Endothelial cell of umbilical vein (primary cell): ENCODE data around the gene RASA2. TPM values are rescaled to one million over a fixed set of nuclear protein-coding genes. Genes with fewer than 3 reads are reported as not detected.

Source experiments
- BruUV-seq: library from RNA; stranded (reverse); fragments of 400-500 nt; replicated peaks from 2 replicates; lab custom pipeline; 2021; lab: Mats Ljungman, UMichigan
- CTCF ChIA-PET: fragments of 300-600, 350-600 bp; sonication (Branson Sonifier 250); formaldehyde crosslinking; loops from one replicate; lab custom pipeline; 2021; ENCODE audit warnings: antibody characterized with exemption, inconsistent platforms; lab: Charles Lee
- POLR2A ChIA-PET: fragments of 300-600, 350-600 bp; sonication (Branson Sonifier 250); formaldehyde crosslinking; loops from one replicate; lab custom pipeline; 2021; ENCODE audit warnings: antibody characterized with exemption, inconsistent platforms; lab: Charles Lee
- DNase-seq: peaks from one replicate; pipeline ENCODE4 v3.0.0-alpha.2; 2011; ENCODE audit warnings: low read depth, low spot score
- FAIRE-seq: peaks from 2 replicates; lab custom pipeline; 2011; peaks lifted over from hg19 to GRCh38; lab: Jason Lieb, UNC
- H2AFZ ChIP-seq: 2 replicates; pipeline ENCODE4 v1.6.0; 2012; ENCODE audit warnings: low read depth, low read length, control low read depth, inconsistent platforms
- H3K27ac ChIP-seq: 2 replicates; pipeline ENCODE4 v1.5.1; 2011; ENCODE audit warnings: low read depth, mild to moderate bottlenecking, control low read depth, low read length, moderate library complexity; ENCODE audit not compliant: insufficient read depth
- H3K27me3 ChIP-seq, 2 experiments: 2 replicates each; pipeline versions ENCODE4 v1.6.0 to v1.6.1; 2011; ENCODE audit warnings: low read length in 2 of 2, mixed read lengths in 1 of 2; ENCODE audit not compliant: control insufficient read depth in 2 of 2, insufficient read depth in 2 of 2
- H3K36me3 ChIP-seq, 2 experiments: 2 replicates in 1 of 2; 3 replicates in 1 of 2; pipeline ENCODE4 v1.5.1; 2011; ENCODE audit warnings: low read length in 2 of 2, mild to moderate bottlenecking in 1 of 2, moderate library complexity in 1 of 2; ENCODE audit not compliant: control insufficient read depth in 2 of 2, insufficient read depth in 2 of 2; ENCODE audit errors: extremely low read depth in 1 of 2
- H3K4me1 ChIP-seq: 3 replicates; pipeline ENCODE4 v1.5.1; 2011; ENCODE audit warnings: mild to moderate bottlenecking, low read length; ENCODE audit not compliant: control insufficient read depth, insufficient read depth; ENCODE audit errors: extremely low read depth
- H3K4me2 ChIP-seq: 2 replicates; pipeline ENCODE4 v1.6.1; 2011; ENCODE audit warnings: low read length, control low read depth, mixed read lengths; ENCODE audit not compliant: insufficient read depth
- H3K4me3 ChIP-seq, 3 experiments: fragments of 200-600 bp in 1 of 3; sonication (generic), shearing (Covaris generic) in 1 of 3; replicated peaks in 1 of 3; 2 replicates each; pipeline ENCODE4 v1.5.1; 2011 to 2016; ENCODE audit warnings: control low read depth in 3 of 3, low read length in 3 of 3, mild to moderate bottlenecking in 2 of 3, inconsistent platforms in 1 of 3, low read depth in 1 of 3, moderate library complexity in 1 of 3; ENCODE audit not compliant: insufficient read depth in 1 of 3
- H3K79me2 ChIP-seq: 2 replicates; pipeline ENCODE4 v1.6.0; 2012; ENCODE audit warnings: low read length, inconsistent platforms; ENCODE audit not compliant: control insufficient read depth, insufficient read depth
- H3K9ac ChIP-seq: replicated peaks from 2 replicates; pipeline ENCODE3; 2011; ENCODE audit warnings: low read length, control low read depth; ENCODE audit not compliant: insufficient read depth; ENCODE audit errors: extremely low read depth
- H3K9me1 ChIP-seq: replicated peaks from 3 replicates; pipeline ENCODE4 v1.6.0; 2011; ENCODE audit warnings: mild to moderate bottlenecking, low read length; ENCODE audit not compliant: control insufficient read depth, insufficient read depth; ENCODE audit errors: extremely low read depth
- H3K9me3 ChIP-seq: replicated peaks from 2 replicates; pipeline ENCODE4 v1.5.1; 2012; ENCODE audit warnings: low read length, inconsistent platforms; ENCODE audit not compliant: control insufficient read depth, insufficient read depth
- H4K20me1 ChIP-seq: replicated peaks from 2 replicates; pipeline ENCODE3; 2011; ENCODE audit warnings: mild to moderate bottlenecking, low read length; ENCODE audit not compliant: control insufficient read depth, insufficient read depth; ENCODE audit errors: extremely low read depth
- EZH2 ChIP-seq: IDR thresholded peaks from 2 replicates; pipeline ENCODE4 v1.6.1; 2012; ENCODE audit warnings: borderline replicate concordance, low read depth, mild to moderate bottlenecking, moderate library complexity, low read length, inconsistent platforms; ENCODE audit not compliant: severe bottlenecking
- FOS ChIP-seq: IDR thresholded peaks from 2 replicates; pipeline ENCODE4 v1.6.1; 2011; ENCODE audit warnings: mild to moderate bottlenecking, low read length, moderate library complexity, borderline replicate concordance; ENCODE audit not compliant: insufficient read depth
- GATA2 ChIP-seq: IDR thresholded peaks from 2 replicates; pipeline ENCODE4 v1.7.0; 2011; ENCODE audit warnings: low read depth, mild to moderate bottlenecking, moderate library complexity, mixed read lengths, low read length; ENCODE audit not compliant: insufficient read length, insufficient read depth
- JUN ChIP-seq: IDR thresholded peaks from 2 replicates; pipeline ENCODE4 v1.6.1; 2011; ENCODE audit warnings: borderline replicate concordance, low read depth; ENCODE audit not compliant: insufficient read length, insufficient read depth
- MYC ChIP-seq: IDR thresholded peaks from one replicate; pipeline ENCODE4 v1.6.1; 2011; ENCODE audit warnings: mild to moderate bottlenecking, low read depth, low read length
- POLR2A ChIP-seq: IDR thresholded peaks from 2 replicates; pipeline ENCODE4 v1.6.1; 2012; ENCODE audit warnings: low read depth, mild to moderate bottlenecking, control low read depth, low read length
- POLR2AphosphoS5 ChIP-seq: IDR thresholded peaks from 2 replicates; pipeline ENCODE4 v1.6.1; 2012; ENCODE audit warnings: low read depth, mild to moderate bottlenecking, control low read depth, low read length, moderate library complexity; ENCODE audit not compliant: insufficient read depth
- dilution Hi-C: fragments of 300-500 bp; cut with MboI; formaldehyde crosslinking; loops from one replicate; pipeline ENCODE4 v1.15.0; 2019; ENCODE audit warnings: low sequenced_read_pairs; ENCODE audit not compliant: extremely low pct_ligation_motif_present
- intact Hi-C: fragments of 100-400 bp; cut with micrococcal nuclease; formaldehyde crosslinking; loops from one replicate; pipeline ENCODE4 v1.10.0; 2022
- polyA plus RNA-seq, 4 experiments: library from polyadenylated mRNA; depleted of rRNA in 3 of 4; stranded (reverse) in 3 of 4; unstranded in 1 of 4; fragments of >200 nt; gene quantifications; 2 replicates each; pipeline versions ENCODE4 v1.2.1 to v1.2.3, GENCODE V29; 2011 to 2012; ENCODE audit warnings: missing spikeins in 1 of 4
- total RNA-seq: library from RNA; stranded (reverse); gene quantifications from 2 replicates; pipeline ENCODE4 v1.2.3, GENCODE V29; 2021
- TF ChIP-seq, protein P1 (sequence below): IDR thresholded peaks from 2 replicates; pipeline ENCODE4 v1.6.1; 2011; ENCODE audit not compliant: insufficient read depth, insufficient read length

The RASA2 gene
- total and polyA plus RNA-seq, 2 donors (not counting 3 experiments of a cell fraction or from before 2014, with no cell fraction given), result 3.1 to 20.2 TPM

- peaks cover 9% of the 10 kb centered on the region for H3K4me1 ChIP-seq
- H3K27ac ChIP-seq, result no peak overlapping the region
- TF ChIP-seq JUN (no peak), POLR2AphosphoS5 (no peak), EZH2 (no peak), FOS (no peak), MYC (no peak), POLR2A (no peak), GATA2 (no peak)
- TF ChIP-seq, protein P1, sequence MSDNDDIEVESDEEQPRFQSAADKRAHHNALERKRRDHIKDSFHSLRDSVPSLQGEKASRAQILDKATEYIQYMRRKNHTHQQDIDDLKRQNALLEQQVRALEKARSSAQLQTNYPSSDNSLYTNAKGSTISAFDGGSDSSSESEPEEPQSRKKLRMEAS, result no peak
- ChIA-PET CTCF (interaction anchor here (1.5 kb wide), 1 partner anchor 85 kb away, joined by 12 read pairs; no protein-coding TSS in a partner anchor), POLR2A (no interaction called here)
- DNase-seq (no peak), FAIRE-seq (no peak)
- intact Hi-C loops, result no loop called here
- BruUV-seq, result no TSS peak
- no peak overlapping the region for H3K4me2 ChIP-seq
- no peaks in the 10 kb centered on the region for H3K27me3 ChIP-seq
- H3K9me3 ChIP-seq, result no peaks in the 10 kb centered on the region
- dilution Hi-C loops, result no loop called here
- no peaks in the 10 kb centered on the region for H3K36me3 ChIP-seq
- no peak overlapping the region for H3K9ac ChIP-seq
- H3K79me2 ChIP-seq, result no peaks in the 10 kb centered on the region
- H2AFZ ChIP-seq, result no peak overlapping the region
- no peaks in the 10 kb centered on the region for H4K20me1 ChIP-seq
- no peak overlapping the region for H3K4me3 ChIP-seq
- H3K9me1 ChIP-seq, result no peaks in the 10 kb centered on the region
These were observed 10.8 kb upstream of the RASA2 start for GRCh38 chr3:141476033-141476432.

DNA sequence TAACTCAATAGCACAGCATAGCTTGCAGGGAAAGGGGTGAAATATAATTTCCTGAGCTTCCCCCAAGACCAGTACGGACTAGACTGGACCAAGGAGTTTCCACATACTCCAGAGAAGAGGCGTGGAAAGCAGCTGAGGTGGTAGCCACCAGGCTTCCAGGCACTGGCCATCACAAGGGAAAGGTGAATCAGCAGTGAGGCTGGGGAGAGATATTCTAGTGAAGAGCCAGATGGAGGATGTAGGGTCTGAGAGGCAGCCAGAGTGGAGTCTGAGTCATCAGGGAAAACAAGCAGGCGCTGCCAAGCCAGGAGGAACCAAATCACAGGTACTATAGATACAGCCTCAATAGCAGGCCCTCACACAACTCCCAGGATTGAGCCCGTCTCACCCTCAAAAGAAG lies 9.6 kb upstream of the RASA2 start:
- H3K79me2 ChIP-seq, result no peaks in the 10 kb centered on the region
- DNase-seq (peak; percentile 82), FAIRE-seq (peak; percentile 82)
- peak; percentile 26 for TF ChIP-seq JUN
- TF ChIP-seq FOS, result peak; percentile 92
- TF ChIP-seq EZH2, result no peak
- no peaks in the 10 kb centered on the region for H3K9me1 ChIP-seq
- H3K27ac ChIP-seq, result peak overlapping the region; percentile 48
- no peaks in the 10 kb centered on the region for H3K36me3 ChIP-seq
- no TSS peak for BruUV-seq
- H3K4me2 ChIP-seq, result peak overlapping the region; percentile 18
- H3K9me3 ChIP-seq, result no peaks in the 10 kb centered on the region
- dilution Hi-C loops, result no loop called here
- H3K9ac ChIP-seq, result no peak overlapping the region
- POLR2A ChIA-PET, result no interaction called here
- CTCF ChIA-PET, result interaction anchor here (0.9 to 1.7 kb wide), 4 partner anchors 17 to 84 kb away, joined by 3 to 12 read pairs (median 3); no protein-coding TSS in a partner anchor
- no peak overlapping the region for H3K4me3 ChIP-seq
- no peaks in the 10 kb centered on the region for H3K27me3 ChIP-seq
- intact Hi-C loops, result no loop called here
- no peaks in the 10 kb centered on the region for H4K20me1 ChIP-seq
- peaks cover 9% of the 10 kb centered on the region for H3K4me1 ChIP-seq
- H2AFZ ChIP-seq, result peak overlapping the region; percentile 37
